ENCODE results near the gene PSMC1. TPM values are rescaled to one million over a fixed set of nuclear protein-coding genes. Genes with fewer than 3 reads are reported as not detected.

The PSMC1 gene
- total and polyA plus RNA-seq, 10 of the 15 experiments (the other 5 are each of a cell fraction or from before 2014, with no cell fraction given): 97.4 to 286 (median 209) TPM

DNA sequence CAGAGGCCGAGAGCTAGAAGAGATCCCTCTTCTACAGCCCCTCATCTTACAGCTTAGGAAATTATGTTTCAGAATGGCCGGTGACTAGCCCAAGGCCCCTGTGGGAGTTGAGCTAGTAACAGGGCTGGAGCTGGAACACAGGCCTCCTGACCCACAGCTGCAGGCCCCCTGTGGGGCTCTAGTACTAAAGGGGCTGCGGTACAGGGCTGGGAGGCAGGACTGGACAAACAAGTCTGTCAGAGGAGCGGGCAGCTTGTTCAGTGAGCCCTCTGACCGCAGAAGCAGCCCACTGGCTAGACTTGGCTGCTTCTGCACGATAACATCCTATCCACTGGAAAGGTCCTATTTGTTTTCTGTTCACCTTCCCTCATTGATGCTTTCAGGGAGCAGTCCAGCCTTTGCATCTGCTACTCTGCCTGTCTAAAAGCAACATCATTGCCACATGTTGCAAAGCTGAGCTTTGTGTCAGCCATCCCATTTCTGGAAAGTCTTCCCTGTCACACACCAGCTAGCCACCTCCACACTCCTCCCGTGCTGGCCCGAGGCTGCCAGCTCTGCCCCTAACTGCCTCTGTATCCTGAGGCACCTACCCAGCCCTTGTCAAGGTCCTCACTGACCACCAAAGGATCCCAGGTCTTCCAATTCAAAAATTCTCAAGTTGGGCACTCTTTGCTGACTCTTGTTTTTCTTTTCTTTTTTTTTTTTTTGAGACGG lies 10.2 kb downstream of the PSMC1 start:
- POLR2A ChIA-PET: interaction anchor here (0.5 kb wide), 1 partner anchor 83 kb away, joined by 4 read pairs; no protein-coding TSS in a partner anchor
- Histone ChIP-seq H3K4me2 (ENCODE audit: control insufficient read depth, insufficient read depth) (no peak overlapping the region), H3K27ac (ENCODE audit: control insufficient read depth, insufficient read depth) (no peak overlapping the region), H4K20me1 (ENCODE audit: control insufficient read depth, insufficient read depth) (no peaks in the 10 kb centered on the region), H3K4me3 (no peak overlapping the region), H3K4me1 (ENCODE audit: control insufficient read depth, insufficient read depth, low read length) (0 out of 2 replicates have a peak, but pooled peaks cover 3% of the 10 kb centered on the region), H2AFZ (ENCODE audit: control insufficient read depth, low read depth, low read length) (no peak overlapping the region), H3K9me3 (replicated peaks; ENCODE audit: control insufficient read depth, insufficient read depth, low read length) (no peaks in the 10 kb centered on the region), H3K27me3 (replicated peaks in 1 of 2; ENCODE audit: control insufficient read depth in 2 of 2, insufficient read depth in 2 of 2, low read length in 1 of 2) (no peaks in the 10 kb centered on the region), H3K79me2 (ENCODE audit: control insufficient read depth, insufficient read depth, low read length) (no peaks in the 10 kb centered on the region), H3K9ac (ENCODE audit: control insufficient read depth, insufficient read depth, low read length) (no peak overlapping the region), H3K36me3 (ENCODE audit: control insufficient read depth in 2 of 2, insufficient read depth in 2 of 2, low read length in 1 of 2) (peaks cover 18 to 35% of the 10 kb centered on the region in 2 experiments)
- RAD21 ChIA-PET (ENCODE audit: unreplicated experiment): no interaction called here
- no TSS peak for BruUV-seq (replicated peaks)
- 98% methylated on average over 8 of the region's 9 CpGs for WGBS (ENCODE audit: insufficient coverage, insufficient replicate concordance, low lambda C conversion rate, missing lambda C conversion rate)
- DNase-seq (ENCODE audit: low read depth, low spot score) (no peak), FAIRE-seq (no peak), ATAC-seq (no peak)
- in situ Hi-C loops (cut with MboI) (no loop called here), intact Hi-C loops (cut with micrococcal nuclease; ENCODE audit: unreplicated experiment) (no loop called here)
- SMC1A ChIA-PET (ENCODE audit: uncharacterized antibody, unreplicated experiment): interaction anchor here (0.7 kb wide), 1 partner anchor 21 kb away, joined by 3 read pairs; no protein-coding TSS in a partner anchor
- CTCF ChIA-PET: no interaction called here
- no peak for TF ChIP-seq PML (IDR thresholded peaks at IDR 0.05; ENCODE audit: low read length)
- TF ChIP-seq ZNF207 (IDR thresholded peaks at IDR 0.05; ENCODE audit: borderline replicate concordance): no peak
- TF ChIP-seq BRCA1 (IDR thresholded peaks at IDR 0.05; ENCODE audit: low read depth, low read length): no peak
- no peak for TF ChIP-seq CBX5 (IDR thresholded peaks at IDR 0.05; ENCODE audit: low read depth)
- no peak for TF ChIP-seq NRF1 (conservative IDR thresholded peaks at IDR 0.05; ENCODE audit: low read depth, low read length)
- TF ChIP-seq ZNF622 (IDR thresholded peaks at IDR 0.05): no peak

DNA sequence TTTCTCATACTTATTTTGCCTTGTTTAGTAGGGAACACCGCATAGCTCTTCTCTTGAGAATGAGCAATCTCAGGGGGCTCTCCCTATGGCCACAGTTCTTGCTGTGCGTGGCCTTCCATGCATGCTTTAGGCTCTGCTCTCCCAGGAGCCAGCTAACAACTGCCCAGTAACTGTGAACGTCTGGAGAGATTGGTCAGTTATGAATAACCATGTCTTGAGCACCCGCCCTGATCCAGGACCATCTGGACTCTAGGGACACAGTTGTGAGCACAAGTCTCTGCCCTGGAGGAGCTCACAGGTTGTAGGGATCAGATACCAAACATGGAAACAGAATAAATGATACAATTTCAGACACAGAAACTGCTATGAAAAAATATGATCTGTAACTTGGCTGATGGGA lies 12.1 kb downstream of the PSMC1 start:
- ChIA-PET CTCF (no interaction called here), RAD21 (ENCODE audit: unreplicated experiment) (no interaction called here), SMC1A (ENCODE audit: uncharacterized antibody, unreplicated experiment) (interaction anchor here (0.6 kb wide), 1 partner anchor 226 kb away, joined by 3 read pairs; no protein-coding TSS in a partner anchor), POLR2A (no interaction called here)
- Histone ChIP-seq H3K9ac (ENCODE audit: control insufficient read depth, insufficient read depth, low read length) (no peak overlapping the region), H3K36me3 (ENCODE audit: control insufficient read depth in 2 of 2, insufficient read depth in 2 of 2, low read length in 1 of 2) (peaks cover 20 to 40% of the 10 kb centered on the region in 2 experiments), H4K20me1 (ENCODE audit: control insufficient read depth, insufficient read depth) (no peaks in the 10 kb centered on the region), H3K4me3 (no peak overlapping the region), H3K9me3 (replicated peaks; ENCODE audit: control insufficient read depth, insufficient read depth, low read length) (no peaks in the 10 kb centered on the region), H3K27me3 (replicated peaks in 1 of 2; ENCODE audit: control insufficient read depth in 2 of 2, insufficient read depth in 2 of 2, low read length in 1 of 2) (no peaks in the 10 kb centered on the region), H3K79me2 (ENCODE audit: control insufficient read depth, insufficient read depth, low read length) (no peaks in the 10 kb centered on the region), H3K4me1 (ENCODE audit: control insufficient read depth, insufficient read depth, low read length) (0 out of 2 replicates have a peak, but pooled peaks cover 3% of the 10 kb centered on the region), H2AFZ (ENCODE audit: control insufficient read depth, low read depth, low read length) (no peak overlapping the region), H3K27ac (ENCODE audit: control insufficient read depth, insufficient read depth) (no peak overlapping the region), H3K4me2 (ENCODE audit: control insufficient read depth, insufficient read depth) (no peak overlapping the region)
- WGBS (ENCODE audit: insufficient coverage, insufficient replicate concordance, low lambda C conversion rate, missing lambda C conversion rate): 77% methylated on average over 4 of the region's 4 CpGs
- no peak for FAIRE-seq
- no TSS peak for BruUV-seq (replicated peaks)
- intact Hi-C loops (cut with micrococcal nuclease; ENCODE audit: unreplicated experiment) (no loop called here), in situ Hi-C loops (cut with MboI) (no loop called here)
- ATAC-seq: no peak
- TF ChIP-seq SUZ12 (IDR thresholded peaks at IDR 0.05; ENCODE audit: unreplicated experiment) (no peak), POLR2A (IDR thresholded peaks at IDR 0.05; ENCODE audit: low read depth, low read length) (peak; percentile 15; the same call in 1 of the 2 replicates), DPF2 (IDR thresholded peaks at IDR 0.05) (no peak), RFX5 (IDR thresholded peaks at IDR 0.05; ENCODE audit: low read depth, low read length) (no peak), KDM1A (IDR thresholded peaks at IDR 0.05; ENCODE audit: borderline replicate concordance) (no peak), BRCA1 (IDR thresholded peaks at IDR 0.05; ENCODE audit: low read depth, low read length) (no peak)
- DNase-seq (ENCODE audit: low read depth, low spot score): no peak
